HG03196 (cell line): Measurements from ENCODE around the gene RPL26.

Experiments
- ATAC-seq: cut with Tn5 transposase; IDR thresholded peaks from one replicate; pipeline ENCODE4 v1.9.1; 2021; ENCODE audit not compliant: unreplicated experiment

Gene RPL26

DNA sequence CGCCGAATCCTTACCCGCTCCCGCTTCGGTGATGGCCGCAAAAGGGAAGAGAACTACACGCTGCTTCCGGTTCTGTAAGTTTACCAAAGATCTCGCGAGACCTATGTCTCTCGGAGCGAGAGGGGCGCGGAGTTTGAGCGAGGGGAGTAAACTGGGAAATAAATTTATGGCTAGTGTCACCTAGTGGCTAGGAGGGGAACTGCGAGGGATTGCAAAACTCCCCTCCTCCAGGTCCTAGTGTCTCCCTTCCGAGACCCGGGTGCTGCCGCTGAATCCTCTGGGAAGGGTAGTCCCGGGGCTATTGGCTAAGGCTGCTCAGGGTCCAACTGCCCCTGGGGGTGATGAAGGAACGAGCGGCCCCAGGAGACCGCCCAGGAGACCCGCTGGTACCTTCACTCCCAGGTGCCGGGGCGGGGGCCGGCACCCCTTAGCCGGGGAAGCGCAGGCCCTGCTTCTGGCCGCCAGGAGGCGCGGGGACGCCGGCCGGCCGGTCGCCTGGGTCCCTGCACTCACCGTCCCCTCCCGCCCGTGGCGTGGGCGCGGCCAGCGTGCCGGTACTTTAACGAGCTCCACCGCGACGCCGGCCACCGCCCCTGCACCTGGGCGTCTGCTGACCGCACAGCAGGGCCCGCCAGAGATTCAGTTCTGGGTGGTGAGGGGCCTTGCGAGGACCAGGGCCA, at the start of gene RPL26:
TSS of gene RPL26 (minus strand) at position 51 of the 680 bp plus-strand sequence. CDS start 883 bp downstream, outside the sequence.
- peak; percentile 92 for ATAC-seq

DNA sequence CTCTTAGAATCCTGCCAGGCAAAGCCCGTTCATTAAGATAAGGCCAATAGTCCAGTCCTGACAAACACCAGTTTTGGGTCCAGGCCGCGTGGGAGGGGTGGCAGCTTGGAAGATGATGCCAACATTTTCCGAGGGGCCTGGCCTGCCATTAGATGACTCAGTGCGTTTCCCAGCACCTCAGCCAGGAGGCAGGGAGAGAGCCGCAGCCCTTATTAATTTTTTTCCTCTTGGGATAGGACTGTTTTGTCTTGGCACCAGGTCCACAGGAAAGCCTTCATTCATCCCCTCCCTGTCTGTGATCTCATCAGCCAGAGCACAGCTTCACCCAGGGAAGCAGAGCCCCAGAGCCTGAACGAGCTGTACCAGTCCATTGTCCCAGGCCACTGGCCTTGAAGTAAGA, 48.0 kb upstream of the RPL26 start:
- no peak for ATAC-seq

DNA sequence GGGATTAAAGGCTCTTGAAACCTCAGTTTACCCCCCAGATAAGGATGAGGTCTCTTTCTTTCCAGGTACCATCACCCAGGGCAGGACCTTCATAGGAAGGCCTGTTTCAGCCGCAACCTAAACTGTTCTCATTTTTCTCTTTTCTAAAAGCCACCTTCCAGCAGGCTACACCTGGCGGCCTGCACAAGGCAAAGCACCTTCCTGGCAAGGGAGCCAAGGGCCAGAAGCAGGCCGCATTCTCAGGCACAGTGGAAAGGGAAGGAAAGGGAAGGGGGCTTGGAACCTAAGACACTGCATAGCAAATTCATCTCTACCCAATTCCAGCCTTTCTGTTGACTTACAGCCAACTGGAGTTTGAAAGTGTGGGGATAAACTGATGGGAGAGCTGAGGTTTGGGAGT, 43.8 kb upstream of the RPL26 start:
- no peak for ATAC-seq

DNA sequence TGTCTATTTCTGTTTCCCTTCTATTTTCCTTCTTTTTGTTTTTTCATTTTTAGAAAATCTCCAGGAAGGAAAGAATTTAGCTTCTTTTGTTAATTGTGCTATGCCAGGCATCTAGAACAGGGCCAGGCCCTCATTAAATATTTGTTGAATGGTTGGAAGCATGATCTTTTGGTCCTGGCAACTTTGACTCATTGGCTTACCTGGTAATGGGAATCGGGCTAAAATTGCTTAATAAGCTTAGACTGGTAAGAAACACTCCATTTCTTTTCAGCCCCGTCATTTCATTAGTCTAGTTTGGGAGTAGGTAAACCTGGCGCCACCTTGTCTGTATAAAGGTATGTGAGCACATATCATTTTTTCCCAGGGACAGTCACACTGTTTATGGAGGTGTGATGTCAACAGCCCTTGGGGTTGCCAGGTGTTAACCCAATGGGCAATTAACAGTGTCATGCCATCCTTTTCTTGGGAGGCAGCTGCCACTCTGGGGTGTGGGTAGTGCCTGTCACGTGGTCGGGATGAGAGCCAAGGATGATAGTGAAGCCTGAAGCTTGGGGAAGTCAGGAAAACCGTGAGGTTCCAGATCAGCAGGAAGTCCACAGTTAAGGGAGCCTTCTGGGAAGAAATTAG, 43.2 kb upstream of the RPL26 start:
- no peak for ATAC-seq

DNA sequence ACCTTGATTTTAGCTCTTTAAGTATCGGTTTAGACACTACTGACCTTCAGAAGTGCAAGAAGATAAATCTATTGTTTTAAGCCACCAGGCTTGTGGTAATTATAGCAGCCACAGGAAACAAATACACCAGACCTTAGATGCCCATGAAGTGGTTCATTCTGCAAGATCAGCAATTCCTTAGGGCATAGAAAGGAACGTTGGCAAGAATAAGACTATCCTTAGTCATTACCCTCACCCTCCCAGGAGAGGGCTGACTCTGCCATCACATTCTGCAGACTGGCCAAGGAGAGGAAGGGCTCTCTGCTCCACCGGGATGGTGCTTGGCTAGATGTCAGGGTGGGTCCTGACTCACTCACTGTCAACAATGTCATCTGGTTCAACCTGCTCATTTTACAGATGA, 38.6 kb upstream of the RPL26 start:
- no peak for ATAC-seq

DNA sequence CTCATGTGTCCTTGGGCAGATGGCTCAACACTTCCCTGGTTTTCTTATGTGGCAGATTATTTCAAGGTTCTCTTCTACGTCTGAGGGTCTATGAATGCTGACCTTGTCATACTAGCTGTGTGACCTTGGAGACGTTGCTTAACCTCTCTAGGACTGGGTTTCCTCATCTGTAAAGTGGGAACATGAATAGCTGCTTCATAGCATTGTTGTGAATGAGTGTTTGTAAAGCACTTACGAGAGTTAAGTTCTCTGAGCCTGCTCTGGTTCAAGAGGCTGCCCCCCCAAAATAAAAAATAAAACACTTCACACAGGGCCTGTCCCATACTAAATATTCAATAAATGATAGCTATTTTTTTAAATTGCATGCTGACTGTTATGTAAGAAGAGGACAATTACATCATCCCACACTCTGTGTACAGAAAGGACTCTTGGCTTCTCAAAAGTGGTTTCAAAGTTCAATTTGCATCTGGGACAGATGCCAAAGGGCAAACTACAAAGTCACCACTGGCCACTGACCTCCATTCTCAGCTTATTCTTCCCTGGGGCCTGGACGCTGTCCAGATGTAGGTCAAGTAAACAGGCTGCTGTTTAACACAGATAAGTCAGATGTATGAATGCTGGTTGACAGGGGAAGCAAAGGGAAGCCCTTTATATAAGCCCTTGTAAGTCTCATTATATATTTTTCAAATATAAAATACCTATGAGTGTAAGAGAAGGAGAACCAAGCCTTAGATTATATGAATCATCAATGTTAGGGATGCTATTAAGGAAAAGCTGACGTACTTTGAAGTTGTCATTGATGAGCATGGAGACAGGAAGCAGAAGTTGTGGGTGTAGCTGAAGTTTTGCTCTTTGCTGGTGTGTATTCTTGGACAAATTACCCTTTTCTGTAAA, 37.3 kb upstream of the RPL26 start:
- ATAC-seq = no peak

DNA sequence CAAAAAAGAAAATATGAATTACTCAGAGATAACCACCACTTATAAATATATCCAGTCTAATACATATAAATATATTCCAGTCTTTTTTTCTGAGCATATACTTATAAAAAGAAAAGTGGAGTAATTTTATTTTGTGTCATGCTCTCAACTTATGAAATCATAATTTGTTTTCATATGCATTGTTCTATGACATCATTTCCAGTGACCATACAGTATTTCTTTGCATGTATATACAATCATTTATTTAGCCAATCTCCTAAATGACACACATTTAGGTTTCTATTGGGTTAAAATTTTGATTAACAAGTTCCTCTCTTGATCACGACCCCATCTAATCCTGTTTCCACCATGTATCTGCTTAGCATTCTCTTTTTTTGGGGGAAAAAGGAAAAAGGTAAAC, 36.3 kb upstream of the RPL26 start:
- ATAC-seq = no peak

DNA sequence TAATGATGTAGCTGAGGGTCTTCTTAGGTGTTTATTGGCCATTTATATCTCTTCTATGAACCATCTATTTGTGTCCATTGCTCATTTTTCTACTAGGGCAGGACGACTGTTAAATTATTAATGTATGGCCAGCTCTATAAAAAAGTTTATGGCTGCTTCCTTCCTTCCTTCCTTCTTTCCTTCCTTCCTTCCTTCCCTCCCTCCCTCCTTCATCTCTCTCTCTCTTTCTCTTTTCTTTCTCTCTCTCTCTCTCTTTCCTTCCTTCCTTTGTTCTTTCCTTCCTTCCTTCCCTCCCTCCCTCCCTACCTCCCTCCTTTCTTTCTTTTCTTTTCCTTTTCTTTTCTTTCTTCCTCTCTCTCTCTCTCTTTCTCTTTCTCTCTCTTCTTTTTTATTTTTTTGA, 35.5 kb upstream of the RPL26 start:
- ATAC-seq = no peak

DNA sequence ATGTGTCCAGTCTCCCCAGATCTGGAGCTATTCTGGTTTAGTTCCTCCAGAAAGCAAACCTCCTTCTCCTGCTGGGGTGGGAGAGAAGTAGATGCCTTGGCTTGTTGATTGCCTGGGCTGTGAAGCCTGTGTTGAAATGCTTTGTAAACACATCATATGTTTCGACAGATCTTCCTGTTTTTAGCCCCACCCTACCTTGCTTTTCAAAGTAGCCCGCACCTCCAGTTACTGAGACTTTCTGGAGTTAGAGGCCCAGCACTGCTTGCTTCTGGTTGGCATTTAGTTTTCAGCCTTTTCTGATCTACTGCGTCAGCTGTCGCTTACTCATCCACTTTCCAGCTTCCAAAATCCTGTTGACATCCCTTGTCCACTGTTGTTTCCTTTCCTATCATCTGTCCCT, 34.8 kb upstream of the RPL26 start:
- no peak for ATAC-seq

DNA sequence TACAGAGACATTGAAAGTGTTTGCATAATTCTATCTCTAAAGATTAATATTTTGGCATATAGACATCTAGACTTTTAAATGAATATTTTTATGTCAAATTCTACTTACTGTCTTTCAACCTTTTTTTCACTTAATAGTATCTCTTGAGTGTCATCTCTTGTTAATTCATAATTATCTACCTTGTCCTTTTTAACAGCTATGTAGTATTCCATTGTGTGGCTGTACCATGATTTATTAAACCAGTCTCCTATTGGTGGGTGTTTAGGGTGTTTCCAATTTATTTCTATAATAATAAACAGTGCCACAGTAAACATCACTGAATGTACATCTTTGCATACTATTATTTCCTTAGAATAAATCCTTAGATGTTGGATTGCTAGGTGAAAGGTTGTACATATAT, 30.9 kb upstream of the RPL26 start:
- no peak for ATAC-seq

DNA sequence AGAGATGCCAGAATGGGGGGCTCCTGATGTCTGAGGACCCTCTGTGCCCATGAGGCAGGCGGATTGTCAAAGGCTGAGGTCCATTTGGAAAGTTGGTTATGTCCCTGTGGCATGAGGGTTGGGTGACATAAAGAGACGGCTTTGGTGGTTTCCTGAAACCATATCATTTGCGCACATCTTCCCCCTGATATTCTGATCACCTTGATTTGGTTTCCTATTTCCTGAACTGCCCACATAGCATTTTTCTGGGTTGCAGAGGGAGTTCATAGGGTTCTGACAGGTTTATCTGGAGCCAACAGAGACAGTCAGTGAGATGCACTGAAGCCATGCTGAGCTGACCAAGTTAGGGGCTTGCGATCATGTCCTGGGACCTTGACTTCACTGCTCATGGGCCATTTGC, 30.3 kb upstream of the RPL26 start:
- no peak for ATAC-seq

DNA sequence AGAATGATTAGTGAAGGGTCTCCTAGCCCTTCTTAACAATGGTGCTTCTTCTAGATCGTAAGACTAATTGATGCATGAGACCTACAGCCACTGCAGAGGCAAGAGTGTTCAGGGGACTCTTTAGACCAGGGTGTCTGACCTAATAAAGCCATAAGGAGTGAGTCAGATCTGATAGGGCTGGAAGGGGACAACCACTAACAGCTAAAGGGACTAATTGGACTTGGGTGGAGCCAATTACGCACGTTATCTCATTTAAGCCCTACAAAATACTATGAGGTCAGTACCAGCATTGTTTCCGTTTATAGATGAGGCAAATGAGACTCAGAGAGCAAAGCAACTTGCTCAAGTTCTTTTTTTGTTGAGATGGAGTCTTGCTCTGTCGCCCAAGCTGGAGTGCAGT, 29.1 kb upstream of the RPL26 start:
- ATAC-seq = no peak

DNA sequence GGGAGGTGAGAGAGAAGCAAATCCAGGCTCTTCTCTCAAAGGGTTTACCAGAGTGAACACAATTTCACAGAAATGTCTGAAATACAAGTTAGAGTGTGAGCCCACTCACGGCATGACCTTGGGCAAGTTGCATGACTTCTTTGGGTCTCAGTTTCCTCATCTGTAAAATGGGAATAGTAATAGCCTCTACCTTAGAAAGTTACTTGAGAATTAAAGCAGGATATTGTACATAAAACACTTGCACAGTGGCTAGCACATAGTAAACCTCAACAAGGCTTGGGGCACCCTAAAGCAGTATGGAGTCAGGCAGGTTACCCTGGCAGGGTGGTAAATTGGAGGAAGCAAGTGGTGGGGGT, 27.9 kb upstream of the RPL26 start:
- no peak for ATAC-seq

DNA sequence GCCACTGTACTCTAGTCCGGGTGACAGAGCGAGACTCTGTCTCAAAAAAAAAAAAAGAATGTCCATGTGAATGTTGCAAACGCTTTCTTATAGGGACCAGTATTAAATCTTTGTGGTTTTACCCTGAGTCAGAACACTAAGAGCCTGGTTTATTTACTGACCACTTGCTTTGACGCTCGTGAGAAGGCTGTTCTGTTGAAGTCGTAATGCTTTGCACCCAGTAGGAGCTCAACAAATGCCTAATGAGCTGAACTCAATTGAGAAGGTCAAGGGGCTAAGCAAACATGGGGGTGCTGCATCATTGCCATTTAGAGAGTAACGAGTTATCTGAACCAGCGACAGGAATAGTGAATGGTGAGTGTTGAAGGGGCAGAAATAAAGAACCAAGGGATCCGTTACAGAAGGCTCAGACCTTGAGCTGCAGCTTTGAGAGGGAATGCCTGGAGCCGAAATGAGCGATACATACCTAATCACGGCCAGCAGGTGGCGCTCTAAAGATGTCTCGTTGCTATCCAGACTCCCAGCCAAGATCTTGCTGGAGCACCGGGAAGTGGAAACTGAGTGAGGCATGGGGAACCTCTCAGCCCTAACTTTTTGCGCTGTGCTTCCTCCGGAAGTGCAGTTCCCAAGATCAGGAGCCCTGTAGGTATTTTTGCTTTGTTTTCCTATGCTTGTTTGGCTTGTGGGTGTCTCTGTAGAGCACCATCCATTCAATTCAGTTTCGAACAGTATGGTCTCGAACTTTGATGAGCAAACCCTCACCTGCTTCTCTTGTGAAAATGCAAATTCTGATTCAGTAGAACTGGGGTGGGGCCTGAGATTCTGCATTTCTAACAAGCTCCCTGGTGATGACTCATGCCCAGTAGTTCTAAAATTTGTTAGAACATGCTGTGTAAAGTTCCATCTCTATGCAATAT, 27.2 kb upstream of the RPL26 start:
- no peak for ATAC-seq

DNA sequence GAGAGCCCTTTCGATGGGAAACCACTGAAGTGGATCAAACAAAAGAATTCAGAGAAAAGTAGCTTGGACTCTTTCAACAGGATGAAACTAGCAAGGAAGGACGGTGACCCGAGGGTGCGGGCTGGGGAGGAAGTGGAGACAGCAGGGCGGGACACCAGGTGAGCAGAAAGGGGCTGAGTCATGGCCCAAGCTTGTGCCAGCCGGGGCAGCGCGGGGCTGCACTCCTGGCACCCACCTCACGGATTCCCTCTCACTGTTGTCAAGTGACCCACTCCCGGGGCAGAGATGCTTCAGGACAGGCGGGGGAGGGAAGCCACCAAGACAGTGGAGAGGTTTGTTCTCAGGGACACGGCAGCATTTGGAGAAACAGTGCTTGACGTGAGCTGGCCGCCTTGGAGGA, 25.4 kb upstream of the RPL26 start:
- no peak for ATAC-seq

DNA sequence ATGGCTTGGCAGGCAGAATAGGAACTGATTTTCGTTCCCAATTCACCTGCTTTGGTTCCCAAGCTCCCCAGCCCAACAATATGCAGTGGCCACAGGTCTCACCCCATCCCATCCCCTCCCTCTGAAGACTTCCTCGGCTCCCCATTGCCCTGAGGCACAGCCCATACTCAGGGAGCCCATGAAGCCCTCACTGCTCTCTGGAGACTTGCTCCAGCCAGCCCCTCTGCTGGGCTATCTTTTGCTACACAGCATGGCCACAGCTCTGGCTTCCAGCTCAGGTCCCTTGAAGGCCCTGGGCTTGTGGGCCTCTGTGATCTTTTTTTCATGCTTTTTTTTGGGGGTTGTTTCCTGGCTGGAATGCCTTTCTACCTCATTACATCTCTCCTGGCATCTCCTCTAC, 23.2 kb upstream of the RPL26 start:
- no peak for ATAC-seq

DNA sequence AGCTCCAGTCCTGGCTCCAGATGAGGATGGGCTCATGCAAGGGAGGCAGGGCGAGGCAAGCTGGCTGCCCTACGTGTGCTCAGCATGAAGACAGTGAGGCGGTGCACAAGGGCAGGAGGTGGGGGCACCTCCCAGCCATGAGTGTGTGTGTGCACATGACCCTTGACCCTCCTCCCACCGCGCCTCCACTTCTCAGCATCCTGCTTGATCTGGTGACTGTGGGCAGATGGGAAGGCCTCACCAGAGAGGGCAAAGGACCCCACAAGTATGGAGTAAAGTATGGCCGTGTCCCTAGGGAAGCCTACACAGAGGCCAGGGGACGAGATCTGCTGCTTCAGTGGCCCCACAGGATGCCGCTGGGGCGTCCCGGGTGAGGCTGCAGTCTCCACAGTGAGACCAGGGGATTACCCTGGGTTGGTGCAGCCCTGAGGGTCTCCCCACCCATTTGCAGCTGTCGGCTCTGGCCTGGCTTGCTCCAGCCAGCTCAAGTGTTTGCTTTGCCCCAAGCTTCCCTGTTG, 22.6 kb upstream of the RPL26 start:
- ATAC-seq = no peak

DNA sequence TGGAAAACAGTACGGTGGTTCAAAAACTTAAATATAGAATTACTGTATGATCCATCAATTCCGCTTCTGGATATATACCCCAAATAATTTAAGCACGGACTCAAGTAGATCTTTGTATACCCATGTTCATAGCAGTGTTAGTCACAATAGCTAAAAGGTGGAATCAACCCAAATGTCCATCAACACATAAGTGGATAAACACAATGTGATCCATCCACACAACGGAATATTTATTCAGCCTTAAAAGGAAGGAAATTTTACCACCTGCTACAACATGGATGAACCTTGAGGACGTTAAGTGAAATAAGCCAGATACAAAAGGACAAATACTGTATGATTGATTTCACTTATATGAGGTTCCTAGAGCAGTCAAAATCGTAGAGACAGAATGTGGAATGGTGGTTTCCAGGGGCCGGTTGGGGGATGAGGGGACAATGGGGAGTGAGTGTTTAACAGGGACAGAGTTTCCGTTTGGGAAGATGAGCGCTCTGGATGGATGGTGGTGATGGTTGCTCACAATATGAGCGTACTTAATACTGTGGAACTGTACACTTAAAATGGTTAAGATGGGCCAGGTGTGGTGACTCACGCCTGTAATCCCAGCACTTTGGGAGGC, 20.0 kb upstream of the RPL26 start:
- ATAC-seq = no peak

DNA sequence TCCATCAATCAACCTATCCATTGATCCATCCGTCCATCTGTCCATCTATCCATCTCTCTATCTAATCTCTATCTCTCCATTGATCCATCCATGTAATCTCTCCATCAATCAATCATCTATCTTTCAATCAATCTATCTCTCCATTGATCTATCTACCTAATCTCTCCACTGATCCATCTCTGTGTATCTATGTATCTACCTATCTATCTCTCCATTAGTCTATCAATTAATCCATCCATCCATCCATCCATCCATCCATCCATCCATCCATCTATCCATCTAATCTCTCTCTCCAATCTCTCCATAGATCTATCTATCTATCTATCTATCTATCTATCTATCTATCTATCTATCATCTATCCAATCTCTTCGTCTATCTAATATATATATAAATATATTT, 18.1 kb upstream of the RPL26 start:
- no peak for ATAC-seq

DNA sequence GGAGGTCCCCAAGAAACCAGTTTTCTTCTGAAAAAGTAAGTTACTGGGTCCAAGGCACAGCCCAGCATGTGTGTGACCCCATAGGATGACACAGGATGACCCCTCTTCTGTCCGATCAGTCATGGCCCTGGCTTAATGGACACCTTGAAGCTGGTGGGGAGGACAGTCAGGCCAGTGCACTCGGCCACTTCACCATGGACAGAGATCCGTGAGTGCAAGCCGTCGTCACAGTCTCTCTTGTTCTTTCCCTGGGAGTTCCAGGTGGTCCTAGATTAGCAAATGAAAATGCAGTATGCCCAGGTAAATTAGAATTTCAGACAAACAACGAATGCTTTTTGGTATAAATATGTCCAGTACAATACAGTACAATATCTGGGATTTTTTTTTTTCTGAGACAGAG, 16.0 kb upstream of the RPL26 start:
- ATAC-seq = no peak
